WI38 (cell line): ENCODE results near the gene CD226.

ENCODE experiments used
- H3K4me3 ChIP-seq: 2 replicates; pipeline ENCODE4 v1.5.1; 2011; ENCODE audit warnings: low read depth, mild to moderate bottlenecking, control low read depth, low read length
- TF ChIP-seq, protein P1 (sequence below): IDR thresholded peaks from 2 replicates; pipeline ENCODE4 v1.5.1; 2012; ENCODE audit warnings: low read depth, mild to moderate bottlenecking, control low read depth, low read length

The CD226 gene

DNA sequence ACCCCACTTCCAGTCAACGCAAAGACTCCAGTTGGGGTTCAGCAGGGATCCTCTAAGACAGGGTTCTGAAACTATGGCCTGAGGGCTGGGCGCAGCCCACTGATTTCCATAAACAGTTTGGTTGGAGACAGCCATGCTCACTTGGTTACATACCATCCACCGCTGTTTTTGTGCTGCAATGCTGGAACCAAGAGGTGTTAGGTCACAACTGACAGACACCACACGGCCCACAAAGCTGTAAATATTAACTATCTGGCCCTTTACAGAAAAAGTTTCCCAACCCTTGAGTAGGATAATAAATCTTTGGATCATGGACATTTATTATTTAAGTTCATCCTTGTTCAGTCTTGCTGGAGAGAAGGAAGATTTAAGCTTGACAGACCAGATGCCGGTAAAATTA is 8.4 kb upstream of the CD226 start:
- H3K4me3 ChIP-seq, result no peak overlapping the region
- TF ChIP-seq, protein P1, sequence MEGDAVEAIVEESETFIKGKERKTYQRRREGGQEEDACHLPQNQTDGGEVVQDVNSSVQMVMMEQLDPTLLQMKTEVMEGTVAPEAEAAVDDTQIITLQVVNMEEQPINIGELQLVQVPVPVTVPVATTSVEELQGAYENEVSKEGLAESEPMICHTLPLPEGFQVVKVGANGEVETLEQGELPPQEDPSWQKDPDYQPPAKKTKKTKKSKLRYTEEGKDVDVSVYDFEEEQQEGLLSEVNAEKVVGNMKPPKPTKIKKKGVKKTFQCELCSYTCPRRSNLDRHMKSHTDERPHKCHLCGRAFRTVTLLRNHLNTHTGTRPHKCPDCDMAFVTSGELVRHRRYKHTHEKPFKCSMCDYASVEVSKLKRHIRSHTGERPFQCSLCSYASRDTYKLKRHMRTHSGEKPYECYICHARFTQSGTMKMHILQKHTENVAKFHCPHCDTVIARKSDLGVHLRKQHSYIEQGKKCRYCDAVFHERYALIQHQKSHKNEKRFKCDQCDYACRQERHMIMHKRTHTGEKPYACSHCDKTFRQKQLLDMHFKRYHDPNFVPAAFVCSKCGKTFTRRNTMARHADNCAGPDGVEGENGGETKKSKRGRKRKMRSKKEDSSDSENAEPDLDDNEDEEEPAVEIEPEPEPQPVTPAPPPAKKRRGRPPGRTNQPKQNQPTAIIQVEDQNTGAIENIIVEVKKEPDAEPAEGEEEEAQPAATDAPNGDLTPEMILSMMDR, result no peak

DNA sequence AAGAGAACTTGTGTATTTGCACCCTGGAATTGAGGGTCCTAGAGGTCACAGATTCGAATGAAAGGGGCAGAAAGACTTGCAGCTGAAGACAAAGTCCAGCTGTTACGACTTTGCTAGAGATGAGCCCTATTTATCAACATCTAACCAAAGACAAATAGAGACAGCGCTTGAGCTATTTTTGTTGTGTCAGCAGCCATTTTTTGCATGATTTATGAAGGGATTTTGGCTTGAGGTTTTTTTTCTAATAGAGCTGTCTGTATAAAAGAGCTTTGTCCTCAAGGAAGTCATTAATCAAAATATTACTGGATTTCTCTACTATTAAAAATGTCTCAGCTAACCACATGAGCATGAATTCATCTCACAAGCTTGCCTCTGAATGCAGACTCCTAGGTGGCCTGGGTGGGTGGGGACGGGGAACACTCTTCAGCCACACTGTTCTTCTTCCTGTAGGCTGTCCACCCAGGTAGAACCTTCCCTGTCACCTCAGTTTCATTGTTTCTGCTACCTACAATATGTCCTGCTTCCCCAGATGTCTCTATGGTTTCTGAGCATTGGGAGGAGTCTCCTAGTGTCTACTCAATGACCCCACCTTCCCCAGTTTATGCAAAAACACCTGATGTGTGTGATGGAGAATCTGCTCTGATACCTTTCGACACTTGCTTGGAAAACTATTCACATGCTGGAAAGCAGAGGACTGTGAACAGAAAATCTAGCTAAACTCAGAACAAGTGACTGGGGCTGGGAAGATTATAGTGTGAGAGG is 7.2 kb upstream of the CD226 start:
- TF ChIP-seq, protein P1, result no peak

DNA sequence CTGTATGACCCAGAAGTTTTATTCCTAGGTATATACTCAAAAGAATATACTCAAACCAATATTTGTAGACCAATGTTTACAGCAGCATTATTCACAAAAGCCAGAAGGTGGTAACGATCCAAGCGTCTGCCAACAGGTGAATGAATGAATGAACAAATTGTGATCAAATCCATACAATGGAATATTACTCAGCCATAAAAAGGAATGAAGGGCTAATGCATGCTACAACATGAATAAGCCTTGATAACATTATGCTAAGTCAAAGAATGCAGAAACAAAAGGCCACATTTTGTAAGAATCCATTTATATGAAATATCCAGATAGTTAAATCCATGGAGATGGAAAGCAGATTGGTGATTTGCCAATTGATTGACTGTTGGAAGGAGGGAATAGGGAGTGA is 5.5 kb upstream of the CD226 start:
- no peak overlapping the region for H3K4me3 ChIP-seq
- TF ChIP-seq, protein P1, result no peak

More for the DNA sequence above, 7.2 kb upstream of the CD226 start:
- H3K4me3 ChIP-seq, result no peak overlapping the region

DNA sequence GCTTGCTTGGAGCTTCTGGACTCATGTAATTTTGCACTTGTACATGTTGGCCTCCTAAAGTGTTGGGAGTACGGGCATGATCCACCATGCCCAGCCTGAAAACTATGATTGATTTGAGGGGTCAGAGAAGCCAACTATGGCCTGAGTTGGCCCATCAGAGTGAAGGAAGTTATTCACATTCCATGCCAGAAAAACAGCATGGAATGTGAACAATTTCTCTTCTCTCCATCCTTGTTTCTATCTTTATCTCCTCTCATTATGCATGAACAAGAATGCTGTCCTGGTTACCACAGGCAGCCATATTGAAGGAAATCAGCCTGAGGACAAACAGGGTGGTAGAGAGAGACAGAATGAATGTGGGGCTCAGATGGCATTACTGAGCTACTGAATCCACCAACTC is 3.5 kb upstream of the CD226 start:
- no peak overlapping the region for H3K4me3 ChIP-seq
- TF ChIP-seq, protein P1, result no peak

DNA sequence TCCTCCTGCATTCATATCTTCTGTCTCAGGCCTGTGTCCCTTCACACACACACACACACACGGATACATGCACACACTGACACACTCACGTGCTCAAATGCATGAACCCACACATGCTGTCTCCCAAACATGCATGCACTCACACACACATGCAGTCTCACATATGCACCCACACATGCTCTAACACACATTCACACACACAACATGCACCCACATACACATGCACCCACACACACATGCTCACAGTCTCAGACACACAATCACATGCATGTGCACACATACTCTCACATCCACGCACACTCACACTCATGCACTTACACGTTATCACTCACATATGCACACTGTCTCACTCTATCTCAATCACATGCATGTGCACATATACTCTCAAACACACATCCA is 1.9 kb upstream of the CD226 start:
- TF ChIP-seq, protein P1, result no peak
- H3K4me3 ChIP-seq, result no peak overlapping the region

DNA sequence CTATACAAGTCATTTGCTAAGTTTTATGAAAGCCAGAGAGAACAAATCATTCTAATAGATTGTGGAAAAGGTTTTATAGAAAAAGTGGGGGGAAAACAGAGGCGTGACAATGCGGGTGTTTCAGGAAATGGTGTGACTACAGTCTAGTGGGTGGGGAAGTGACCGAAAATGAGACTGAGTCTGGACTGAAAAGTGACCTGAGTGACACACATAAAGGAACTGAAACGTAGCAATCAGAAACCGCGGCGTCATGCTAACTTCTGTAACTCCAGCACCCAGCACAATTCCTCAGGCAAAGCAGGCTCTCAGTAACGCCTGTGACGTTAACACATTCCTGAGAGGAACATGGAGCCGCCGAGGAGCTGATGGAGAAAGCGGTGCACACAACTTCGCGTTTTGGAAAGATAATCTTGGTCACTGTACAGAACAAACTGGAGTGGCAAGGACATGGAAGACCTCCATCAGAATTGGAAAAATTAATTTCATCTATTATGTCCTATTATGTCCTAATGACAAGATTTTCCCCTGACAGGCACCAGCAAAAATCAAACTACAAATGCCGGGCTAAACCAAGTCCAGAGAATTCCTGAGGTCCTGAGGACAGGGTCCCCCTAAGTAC is 1.4 kb upstream of the CD226 start:
- H3K4me3 ChIP-seq, result no peak overlapping the region
- TF ChIP-seq, protein P1, result no peak

DNA sequence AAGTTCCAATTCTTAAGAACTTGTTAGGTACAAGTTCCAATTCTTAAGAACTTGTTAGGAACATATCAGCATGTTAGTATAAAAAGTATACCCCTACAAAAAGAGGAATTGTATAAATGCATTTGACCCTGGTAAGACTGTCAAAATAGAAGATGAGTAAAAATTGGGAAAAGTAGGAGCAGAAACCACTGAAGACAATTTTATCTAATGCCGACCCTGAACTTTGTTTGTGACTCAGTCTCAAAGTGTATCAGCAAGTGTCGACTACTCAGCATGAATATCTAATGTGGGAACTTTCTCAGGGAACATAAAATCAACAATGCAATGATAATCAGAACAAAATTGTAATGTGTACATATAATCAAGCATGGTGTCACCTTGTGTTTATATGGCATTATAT is 583 bp upstream of the CD226 start:
- no peak overlapping the region for H3K4me3 ChIP-seq
- TF ChIP-seq, protein P1, result no peak
